T-cell (primary cell): ENCODE results near the gene VWA5A. TPM values are rescaled to one million over a fixed set of nuclear protein-coding genes. Genes with fewer than 3 reads are reported as not detected.

ENCODE experiments used
- ATAC-seq, 4 experiments: fragments of 200-7000 bp in 3 of 4; fragments of 150-1000 bp in 1 of 4; cut with Tn5 transposase; replicated peaks in 1 of 4; 1 replicate in 3 of 4; 2 replicates in 1 of 4; pipeline ENCODE4 v1.10.0; 2021; ENCODE audit warnings: moderate library complexity in 3 of 4, mild to moderate bottlenecking in 2 of 4, moderate number of reproducible peaks in 1 of 4
- CTCF ChIA-PET, 2 donors: fragments of 300-600 bp; sonication (Branson Sonifier 250); formaldehyde crosslinking; loops; one replicate each; lab custom pipeline; 2022; ENCODE audit warnings: antibody characterized with exemption in 2 of 2; lab: Charles Lee
- POLR2A ChIA-PET, 2 donors: fragments of 300-600 bp; sonication (Branson Sonifier 250); formaldehyde crosslinking; loops; one replicate each; lab custom pipeline; 2022; ENCODE audit warnings: antibody characterized with exemption in 2 of 2; lab: Charles Lee
- DNase-seq, 35 experiments: peaks; one replicate each; pipeline versions ENCODE4 v3.0.0 to v3.0.0-alpha.2; 2013 to 2023
- H3K27ac ChIP-seq: one replicate; pipeline ENCODE4 v1.5.1; 2013; ENCODE audit warnings: low read length
- H3K27me3 ChIP-seq, 2 experiments: replicated peaks in 1 of 2; 1 replicate in 1 of 2; 2 replicates in 1 of 2; pipeline versions ENCODE4 v1.6.1 to v1.7.0; 2013; ENCODE audit warnings: low read length in 1 of 2, mixed read lengths in 1 of 2; ENCODE audit not compliant: control insufficient read depth in 2 of 2, insufficient read depth in 2 of 2; ENCODE audit errors: extremely low read depth in 1 of 2
- H3K36me3 ChIP-seq, 2 donors: 1 replicate in 1 of 2; 2 replicates in 1 of 2; pipeline versions ENCODE4 v1.6.1 to v1.7.0; 2013; ENCODE audit warnings: low read length in 1 of 2; ENCODE audit not compliant: control insufficient read depth in 2 of 2, insufficient read depth in 1 of 2; ENCODE audit errors: extremely low read depth in 1 of 2
- H3K4me1 ChIP-seq, 2 experiments: 1 replicate in 1 of 2; 2 replicates in 1 of 2; pipeline versions ENCODE4 v1.6.1 to v1.7.0; 2013; ENCODE audit warnings: low read length in 2 of 2, mixed read lengths in 1 of 2; ENCODE audit not compliant: insufficient read depth in 2 of 2, control insufficient read depth in 1 of 2; ENCODE audit errors: extremely low read depth in 1 of 2
- H3K4me3 ChIP-seq, 2 donors: 1 replicate in 1 of 2; 2 replicates in 1 of 2; pipeline versions ENCODE4 v1.5.1 to v1.7.0; 2013; ENCODE audit warnings: mild to moderate bottlenecking in 2 of 2, low read length in 1 of 2, moderate library complexity in 1 of 2; ENCODE audit not compliant: control insufficient read depth in 1 of 2; ENCODE audit errors: extremely low read depth in 1 of 2
- H3K9me3 ChIP-seq: 2 replicates; pipeline ENCODE4 v1.7.0; 2013
- H3K27ac Mint-ChIP-seq, 2 donors: one replicate each; pipeline ENCODE4 v1.8.0; 2020 to 2021; ENCODE audit warnings: mild to moderate bottlenecking in 2 of 2, mixed read lengths in 2 of 2
- H3K27me3 Mint-ChIP-seq, 2 donors: one replicate each; pipeline ENCODE4 v1.8.0; 2021 to 2022; ENCODE audit warnings: mixed read lengths in 2 of 2
- H3K36me3 Mint-ChIP-seq: one replicate; pipeline ENCODE4 v1.8.0; 2021; ENCODE audit warnings: mixed read lengths
- H3K4me1 Mint-ChIP-seq, 3 donors: one replicate each; pipeline ENCODE4 v1.8.0; 2020 to 2022; ENCODE audit warnings: mixed read lengths in 3 of 3, mild to moderate bottlenecking in 1 of 3
- H3K4me3 Mint-ChIP-seq, 3 donors: one replicate each; pipeline ENCODE4 v1.8.0; 2020 to 2022; ENCODE audit warnings: mild to moderate bottlenecking in 3 of 3, mixed read lengths in 3 of 3, moderate library complexity in 3 of 3
- H3K9me3 Mint-ChIP-seq, 3 donors: one replicate each; pipeline ENCODE4 v1.8.0; 2020 to 2022; ENCODE audit warnings: mixed read lengths in 3 of 3
- WGBS: methylation state at CpG from one replicate; pipeline ENCODE4 v1.1.5; 2013; ENCODE audit warnings: missing lambda C conversion rate; ENCODE audit not compliant: insufficient coverage; 5-methylcytosine and 5-hydroxymethylcytosine counted together
- total RNA-seq, 35 experiments: library from RNA in 6 of 35; stranded (reverse) in 6 of 35; fragments of 120-200 nt in 1 of 35; gene quantifications; one replicate each; pipeline versions ENCODE4 v1.2.1 to v1.2.4 and lab custom pipeline; 2013 to 2026

VWA5A gene
- total RNA-seq, 5 donors from 2014 or later (not counting 1 experiment from before 2014, with no cell fraction given), result 5.6 to 10.0 (median 7.6) TPM

DNA sequence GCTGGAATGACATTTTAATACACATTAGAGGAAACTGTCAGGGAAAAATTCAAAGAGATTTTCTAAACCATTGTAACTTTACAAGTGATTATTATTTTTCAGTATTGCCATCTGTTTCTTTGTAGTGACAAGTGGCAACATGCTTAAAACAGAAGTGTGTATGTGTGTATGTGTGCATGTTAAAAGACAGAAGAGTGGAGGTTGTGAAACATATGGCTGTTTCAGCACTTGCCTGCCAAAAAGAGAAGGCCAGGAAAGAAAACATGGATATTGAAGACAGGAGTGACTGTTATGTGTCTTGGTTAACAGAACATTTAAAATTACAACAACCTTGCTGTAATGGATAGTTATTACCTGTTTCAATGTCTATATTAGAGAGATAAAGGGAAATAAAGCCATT lies 24.3 kb upstream of the VWA5A start:
- no peaks in the 10 kb centered on the region for H3K4me1 Mint-ChIP-seq
- no peak overlapping the region for H3K4me3 ChIP-seq
- H3K9me3 Mint-ChIP-seq, result no peaks in the 10 kb centered on the region
- H3K36me3 Mint-ChIP-seq, result no peaks in the 10 kb centered on the region
- peaks cover 24 to 26% of the 10 kb centered on the region in 2 donors for H3K27me3 Mint-ChIP-seq
- ATAC-seq, result no peak
- H3K27ac ChIP-seq, result no peak overlapping the region
- no peak overlapping the region for H3K27ac Mint-ChIP-seq
- H3K36me3 ChIP-seq, result no peaks in the 10 kb centered on the region
- no peaks in the 10 kb centered on the region for H3K9me3 ChIP-seq
- CTCF ChIA-PET, result interaction anchor here in 1 of 2 donors (0.5 kb wide), 1 partner anchor 17 kb away, joined by 3 read pairs; no protein-coding TSS in a partner anchor
- H3K27me3 ChIP-seq, result peaks cover 0 to 2% of the 10 kb centered on the region in 2 experiments
- H3K4me3 Mint-ChIP-seq, result no peak overlapping the region
- no peak for DNase-seq
- POLR2A ChIA-PET, result no interaction called here
- H3K4me1 ChIP-seq, result no peaks in the 10 kb centered on the region

GRCh38 chr11:124093330-124093729 lies 21.9 kb upstream of the VWA5A start:
- H3K4me3 Mint-ChIP-seq, result no peak overlapping the region
- no peaks in the 10 kb centered on the region for H3K9me3 Mint-ChIP-seq
- ChIA-PET CTCF (no interaction called here), POLR2A (no interaction called here)
- H3K4me1 Mint-ChIP-seq, result no peaks in the 10 kb centered on the region
- H3K36me3 Mint-ChIP-seq, result no peaks in the 10 kb centered on the region
- H3K36me3 ChIP-seq, result no peaks in the 10 kb centered on the region
- WGBS, result no CpG with 5 or more reads among the region's 2 CpGs
- H3K27me3 ChIP-seq, result peaks cover 0 to 5% of the 10 kb centered on the region in 2 experiments
- H3K27ac Mint-ChIP-seq, result no peak overlapping the region
- no peak overlapping the region for H3K27ac ChIP-seq
- DNase-seq, result no peak
- peaks cover 27 to 29% of the 10 kb centered on the region in 2 donors for H3K27me3 Mint-ChIP-seq
- no peaks in the 10 kb centered on the region for H3K4me1 ChIP-seq
- no peak for ATAC-seq
- H3K9me3 ChIP-seq, result no peaks in the 10 kb centered on the region
- H3K4me3 ChIP-seq, result no peak overlapping the region

GRCh38 chr11:124094731-124095130 lies 20.5 kb upstream of the VWA5A start:
- POLR2A ChIA-PET, result no interaction called here
- no peaks in the 10 kb centered on the region for H3K4me1 Mint-ChIP-seq
- peaks cover 27 to 31% of the 10 kb centered on the region in 2 donors for H3K27me3 Mint-ChIP-seq
- H3K36me3 Mint-ChIP-seq, result no peaks in the 10 kb centered on the region
- H3K27ac Mint-ChIP-seq, result no peak overlapping the region
- 56% methylated on average over 2 of the region's 5 CpGs for WGBS
- Histone ChIP-seq H3K27ac (no peak overlapping the region), H3K36me3 (no peaks in the 10 kb centered on the region), H3K4me1 (no peaks in the 10 kb centered on the region), H3K27me3 (peaks cover 0 to 5% of the 10 kb centered on the region in 2 experiments), H3K4me3 (no peak overlapping the region), H3K9me3 (no peaks in the 10 kb centered on the region)
- CTCF ChIA-PET, result interaction anchor here in 1 of 2 donors (0.6 kb wide), 1 partner anchor 21 kb away, joined by 3 read pairs; no protein-coding TSS in a partner anchor
- H3K4me3 Mint-ChIP-seq, result no peak overlapping the region
- H3K9me3 Mint-ChIP-seq, result no peaks in the 10 kb centered on the region
- DNase-seq (no peak), ATAC-seq (no peak)

- ChIA-PET CTCF (no interaction called here), POLR2A (interaction anchor here in 1 of 2 donors (0.7 kb wide), 1 partner anchor 694 kb away, joined by 3 read pairs; no protein-coding TSS in a partner anchor)
- Mint-ChIP-seq H3K4me1 (no peaks in the 10 kb centered on the region), H3K4me3 (no peak overlapping the region), H3K9me3 (no peaks in the 10 kb centered on the region), H3K27ac (no peak overlapping the region), H3K36me3 (no peaks in the 10 kb centered on the region), H3K27me3 (peaks cover 31 to 39% of the 10 kb centered on the region in 2 donors)
- DNase-seq, result no peak
- no peaks in the 10 kb centered on the region for H3K4me1 ChIP-seq
- H3K4me3 ChIP-seq, result no peak overlapping the region
- ATAC-seq, result no peak
- no peak overlapping the region for H3K27ac ChIP-seq
- H3K9me3 ChIP-seq, result no peaks in the 10 kb centered on the region
- H3K36me3 ChIP-seq, result no peaks in the 10 kb centered on the region
- 54% methylated on average over 3 of the region's 5 CpGs for WGBS
- peaks cover 0 to 5% of the 10 kb centered on the region in 2 experiments for H3K27me3 ChIP-seq
These were observed 18.9 kb upstream of the VWA5A start for GRCh38 chr11:124096364-124096763.

DNA sequence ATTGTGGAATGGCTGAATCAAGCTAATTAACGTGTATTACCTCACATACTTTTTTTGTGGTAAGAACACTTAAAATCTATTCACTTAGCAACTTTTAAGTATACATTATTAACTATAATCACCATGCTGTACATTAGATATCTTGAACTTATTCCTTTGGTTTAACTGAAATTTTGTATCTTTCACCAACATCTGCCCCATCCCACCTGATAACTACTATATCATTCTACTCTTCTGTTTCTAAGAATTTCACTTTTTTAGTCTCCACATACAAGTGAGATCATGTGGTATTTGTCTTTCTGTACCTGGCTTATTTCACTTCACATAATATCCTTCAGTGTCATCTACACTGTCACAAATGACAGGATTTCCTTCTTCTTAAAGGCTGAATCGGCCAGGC lies 17.1 kb upstream of the VWA5A start:
- Histone ChIP-seq H3K27ac (no peak overlapping the region), H3K4me1 (no peaks in the 10 kb centered on the region), H3K27me3 (peaks cover 0 to 4% of the 10 kb centered on the region in 2 experiments), H3K36me3 (no peaks in the 10 kb centered on the region), H3K4me3 (no peak overlapping the region), H3K9me3 (no peaks in the 10 kb centered on the region)
- WGBS, result no CpG with 5 or more reads among the region's 2 CpGs
- ChIA-PET CTCF (no interaction called here), POLR2A (no interaction called here)
- Mint-ChIP-seq H3K4me3 (no peak overlapping the region), H3K27me3 (peaks cover 23 to 36% of the 10 kb centered on the region in 2 donors), H3K9me3 (no peaks in the 10 kb centered on the region), H3K36me3 (no peaks in the 10 kb centered on the region), H3K4me1 (no peaks in the 10 kb centered on the region), H3K27ac (no peak overlapping the region)
- DNase-seq (no peak), ATAC-seq (no peak)

DNA sequence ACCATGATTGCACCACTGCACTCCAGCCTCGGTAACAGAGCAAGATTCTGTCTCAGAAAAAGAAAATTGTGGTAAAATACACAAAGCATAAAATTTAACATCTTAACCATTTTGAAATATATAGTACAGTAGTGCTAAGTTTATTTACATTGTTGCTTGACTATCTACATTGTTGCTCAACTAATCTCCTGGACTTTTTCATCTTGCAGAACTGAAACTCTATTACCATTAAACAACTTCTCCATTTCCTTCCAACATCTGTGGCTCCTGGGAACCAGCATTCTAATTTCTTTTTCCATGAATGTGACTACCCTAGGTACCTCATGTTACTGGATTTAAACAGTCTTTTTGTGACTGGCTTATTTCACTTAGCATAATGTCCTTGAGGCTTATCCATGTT lies 13.5 kb upstream of the VWA5A start:
- Mint-ChIP-seq H3K27me3 (peaks cover 24 to 38% of the 10 kb centered on the region in 2 donors), H3K4me3 (no peak overlapping the region), H3K4me1 (no peaks in the 10 kb centered on the region), H3K9me3 (no peaks in the 10 kb centered on the region), H3K27ac (no peak overlapping the region), H3K36me3 (no peaks in the 10 kb centered on the region)
- H3K36me3 ChIP-seq, result no peaks in the 10 kb centered on the region
- no peak for DNase-seq
- no peak overlapping the region for H3K4me3 ChIP-seq
- H3K27me3 ChIP-seq, result peaks cover 0 to 8% of the 10 kb centered on the region in 2 experiments
- no CpG with 5 or more reads among the region's 1 CpG for WGBS
- H3K27ac ChIP-seq, result no peak overlapping the region
- no peak for ATAC-seq
- no peaks in the 10 kb centered on the region for H3K9me3 ChIP-seq
- ChIA-PET POLR2A (no interaction called here), CTCF (no interaction called here)
- no peaks in the 10 kb centered on the region for H3K4me1 ChIP-seq

- no peak overlapping the region for H3K4me3 ChIP-seq
- ATAC-seq, result peak in 1 of 4 experiments; percentile 30
- peaks cover 19 to 24% of the 10 kb centered on the region in 2 donors for H3K27me3 Mint-ChIP-seq
- H3K27me3 ChIP-seq, result peaks cover 0 to 5% of the 10 kb centered on the region in 2 experiments
- CTCF ChIA-PET, result no interaction called here
- no peaks in the 10 kb centered on the region for H3K9me3 ChIP-seq
- WGBS, result 40% methylated on average over 1 of the region's 1 CpG
- H3K9me3 Mint-ChIP-seq, result no peaks in the 10 kb centered on the region
- H3K4me1 Mint-ChIP-seq, result no peaks in the 10 kb centered on the region
- POLR2A ChIA-PET, result no interaction called here
- H3K4me1 ChIP-seq, result no peaks in the 10 kb centered on the region
- H3K27ac Mint-ChIP-seq, result no peak overlapping the region
- H3K36me3 ChIP-seq, result no peaks in the 10 kb centered on the region
- DNase-seq, result peak in 1 of 35 experiments; percentile 12
- no peaks in the 10 kb centered on the region for H3K36me3 Mint-ChIP-seq
- H3K4me3 Mint-ChIP-seq, result no peak overlapping the region
- H3K27ac ChIP-seq, result no peak overlapping the region
These were observed 7.1 kb upstream of the VWA5A start for GRCh38 chr11:124108156-124108555.
